IMR-90 (cell line): ENCODE data around the gene CSF1. TPM values are rescaled to one million over a fixed set of nuclear protein-coding genes. Genes with fewer than 3 reads are reported as not detected.

Source experiments
- ATAC-seq: fragments of 200-7000 bp; cut with Tn5 transposase; 2 replicates; pipeline ENCODE4 v1.9.1; 2020; ENCODE audit warnings: low read depth, mild to moderate bottlenecking, moderate library complexity
- BruUV-seq: library from RNA; stranded (reverse); fragments of 400-500 nt; replicated peaks from 2 replicates; lab custom pipeline; 2021; lab: Mats Ljungman, UMichigan
- CTCF ChIA-PET: fragments of 300-600 bp; formaldehyde crosslinking; extraction: SDS; loops from one replicate; lab custom pipeline; 2021; ENCODE audit warnings: antibody characterized with exemption; lab: Yijun Ruan, JAX
- POLR2A ChIA-PET: fragments of 300-600 bp; sonication (Branson Sonifier 250); formaldehyde crosslinking; loops from one replicate; lab custom pipeline; 2022; ENCODE audit warnings: antibody characterized with exemption; ENCODE audit not compliant: unreplicated experiment; lab: Charles Lee
- DNase-seq: peaks from one replicate; pipeline ENCODE4 v3.0.0; 2013
- H2AFZ ChIP-seq: replicated peaks from 2 replicates; pipeline ENCODE3; 2013; ENCODE audit warnings: low read length, mild to moderate bottlenecking; ENCODE audit not compliant: poor library complexity
- H2AK5ac ChIP-seq: 2 replicates; pipeline ENCODE4 v1.6.1; 2013; ENCODE audit warnings: low read depth, low read length, inconsistent platforms
- H2AK9ac ChIP-seq: replicated peaks from 2 replicates; pipeline ENCODE3; 2013; ENCODE audit warnings: mild to moderate bottlenecking, low read depth, low read length, moderate library complexity; ENCODE audit not compliant: poor library complexity
- H2BK120ac ChIP-seq: 2 replicates; pipeline ENCODE4 v1.6.1; 2013; ENCODE audit warnings: low read depth, low read length, inconsistent platforms
- H2BK15ac ChIP-seq: 3 replicates; pipeline ENCODE4 v1.6.1; 2013; ENCODE audit warnings: low read depth, low read length, inconsistent platforms
- H2BK20ac ChIP-seq: 2 replicates; pipeline ENCODE4 v1.6.1; 2013; ENCODE audit warnings: low read depth, mild to moderate bottlenecking, inconsistent platforms, low read length, moderate library complexity
- H2BK5ac ChIP-seq: 2 replicates; pipeline ENCODE4 v1.6.1; 2013; ENCODE audit warnings: mild to moderate bottlenecking, low read depth, low read length, inconsistent platforms; ENCODE audit not compliant: poor library complexity, severe bottlenecking
- H3K14ac ChIP-seq: replicated peaks from 2 replicates; pipeline ENCODE4 v1.6.1; 2013; ENCODE audit warnings: low read depth, low read length, inconsistent platforms
- H3K18ac ChIP-seq: 2 replicates; pipeline ENCODE4 v1.6.1; 2013; ENCODE audit warnings: low read depth, low read length, control low read depth
- H3K23ac ChIP-seq: 2 replicates; pipeline ENCODE4 v1.6.1; 2013; ENCODE audit warnings: low read depth, low read length, inconsistent platforms
- H3K27ac ChIP-seq: 2 replicates; pipeline ENCODE4 v1.5.1; 2013; ENCODE audit warnings: mild to moderate bottlenecking, control low read depth, low read length; ENCODE audit not compliant: insufficient read depth
- H3K27me3 ChIP-seq: 2 replicates; pipeline ENCODE4 v1.6.1; 2013; ENCODE audit warnings: low read length; ENCODE audit not compliant: control insufficient read depth, insufficient read depth
- H3K36me3 ChIP-seq: 2 replicates; pipeline ENCODE4 v1.6.1; 2013; ENCODE audit warnings: low read length, mixed read lengths; ENCODE audit not compliant: control insufficient read depth, insufficient read depth
- H3K4ac ChIP-seq: 2 replicates; pipeline ENCODE4 v1.6.1; 2013; ENCODE audit warnings: low read depth, low read length, inconsistent platforms
- H3K4me1 ChIP-seq: 2 replicates; pipeline ENCODE4 v1.6.1; 2013; ENCODE audit warnings: low read length, mixed read lengths; ENCODE audit not compliant: control insufficient read depth, insufficient read depth
- H3K4me2 ChIP-seq: 2 replicates; pipeline ENCODE4 v1.6.1; 2013; ENCODE audit warnings: low read depth, mild to moderate bottlenecking, control low read depth, low read length, moderate library complexity
- H3K4me3 ChIP-seq: 2 replicates; pipeline ENCODE4 v1.5.1; 2013; ENCODE audit warnings: low read depth, mild to moderate bottlenecking, control low read depth, low read length, moderate library complexity; ENCODE audit not compliant: insufficient read depth
- H3K56ac ChIP-seq: 2 replicates; pipeline ENCODE4 v1.6.1; 2013; ENCODE audit warnings: low read length, inconsistent platforms; ENCODE audit not compliant: insufficient read depth; ENCODE audit errors: extremely low read depth
- H3K79me1 ChIP-seq, 2 experiments: 2 replicates each; pipeline ENCODE4 v1.6.1; 2013; ENCODE audit warnings: low read length in 2 of 2, inconsistent platforms in 1 of 2, low read depth in 1 of 2
- H3K9ac ChIP-seq: 2 replicates; pipeline ENCODE4 v1.6.1; 2013; ENCODE audit warnings: low read depth, low read length, control low read depth
- H3K9me1 ChIP-seq: 2 replicates; pipeline ENCODE4 v1.6.1; 2013; ENCODE audit warnings: low read length, inconsistent platforms; ENCODE audit not compliant: insufficient read depth
- H3K9me3 ChIP-seq: 2 replicates; pipeline ENCODE4 v1.6.1; 2013; ENCODE audit warnings: low read length; ENCODE audit not compliant: control insufficient read depth, insufficient read depth
- H4K20me1 ChIP-seq: 2 replicates; pipeline ENCODE4 v1.6.1; 2013; ENCODE audit warnings: low read length, inconsistent platforms; ENCODE audit not compliant: insufficient read depth
- H4K5ac ChIP-seq: 2 replicates; pipeline ENCODE4 v1.6.1; 2013; ENCODE audit warnings: mild to moderate bottlenecking, low read depth, low read length, control low read depth
- H4K8ac ChIP-seq, 2 experiments: 2 replicates each; pipeline ENCODE4 v1.6.1; 2013; ENCODE audit warnings: low read depth in 2 of 2, low read length in 2 of 2, control low read depth in 1 of 2, inconsistent platforms in 1 of 2
- H4K91ac ChIP-seq: 2 replicates; pipeline ENCODE4 v1.6.1; 2013; ENCODE audit warnings: low read depth, low read length, inconsistent platforms; ENCODE audit not compliant: insufficient read depth
- BHLHE40 ChIP-seq: fragments of 150-350 bp; IDR thresholded peaks from 2 replicates; pipeline ENCODE4 v1.6.1; 2016; ENCODE audit warnings: mild to moderate bottlenecking, low read depth, low read length
- ELK1 ChIP-seq: fragments of 150-350 bp; IDR thresholded peaks from 2 replicates; pipeline ENCODE4 v1.6.1; 2016; ENCODE audit warnings: low read depth, mild to moderate bottlenecking, low read length, moderate library complexity, borderline replicate concordance
- FOS ChIP-seq: fragments of 150-350 bp; IDR thresholded peaks from 2 replicates; pipeline ENCODE4 v1.6.1; 2016; ENCODE audit warnings: low read depth, low read length
- MAZ ChIP-seq: IDR thresholded peaks from 2 replicates; pipeline ENCODE4 v1.6.1; 2012; ENCODE audit warnings: low read depth, mild to moderate bottlenecking, low read length, improper control_type of control experiment, moderate library complexity, borderline replicate concordance
- MXI1 ChIP-seq: IDR thresholded peaks from 2 replicates; pipeline ENCODE4 v1.6.1; 2012; ENCODE audit warnings: low read depth, mild to moderate bottlenecking, low read length, moderate library complexity, borderline replicate concordance
- RAD21 ChIP-seq: IDR thresholded peaks from 2 replicates; pipeline ENCODE4 v1.6.1; 2012; ENCODE audit warnings: low read length, improper control_type of control experiment
- RCOR1 ChIP-seq: IDR thresholded peaks from 2 replicates; pipeline ENCODE4 v1.6.1; 2012; ENCODE audit warnings: mild to moderate bottlenecking, low read length, improper control_type of control experiment; ENCODE audit not compliant: insufficient replicate concordance
- USF2 ChIP-seq: fragments of 150-350 bp; IDR thresholded peaks from 2 replicates; pipeline ENCODE4 v1.6.1; 2017; ENCODE audit warnings: mild to moderate bottlenecking, antibody characterized with exemption, low read length, low read depth
- WGBS, 2 experiments: methylation state at CpG; one replicate each; pipeline versions ENCODE4 v1.1.5 to v1.1.7; 2013; ENCODE audit warnings: missing lambda C conversion rate in 2 of 2; ENCODE audit not compliant: insufficient read length in 1 of 2; ENCODE audit errors: extremely low coverage in 2 of 2; 5-methylcytosine and 5-hydroxymethylcytosine counted together
- dilution Hi-C: fragments of 300-500 bp; cut with HindIII; formaldehyde crosslinking; loops from one replicate; pipeline ENCODE4 v1.14.3; 2018; ENCODE audit warnings: low sequenced_read_pairs; ENCODE audit not compliant: unreplicated experiment
- in situ Hi-C: fragments of 300-500 bp; cut with MboI; formaldehyde crosslinking; loops from 3 replicates; pipeline ENCODE4 v1.14.3; 2019; ENCODE audit warnings: low sequenced_read_pairs, inconsistent platforms, mixed read lengths
- intact Hi-C: fragments of 100-400 bp; cut with micrococcal nuclease; formaldehyde crosslinking; loops from 2 replicates; pipeline ENCODE4 v1.10.0; 2022
- polyA plus RNA-seq, 3 experiments: library from polyadenylated mRNA; depleted of rRNA; stranded (reverse); fragments of >200 nt; gene quantifications; 2 replicates each; pipeline ENCODE4 v1.2.3, GENCODE V29; 2012; ENCODE audit warnings: low replicate concordance in 1 of 3
- total RNA-seq: library from RNA; depleted of rRNA; stranded (reverse); fragments of >200 nt; gene quantifications from 2 replicates; pipeline ENCODE4 v1.2.3, GENCODE V29; 2012

Gene CSF1
- total and polyA plus RNA-seq, 2 of the 4 experiments (the other 2 are of a cell fraction), result 14.3 to 22.0 TPM

GRCh38 chr1:109938556-109938955 lies 27.9 kb downstream of the CSF1 start:
- Histone ChIP-seq H2BK15ac (no peak overlapping the region), H4K8ac (no peak overlapping the region), H3K27ac (no peak overlapping the region), H3K4me1 (peaks cover 7% of the 10 kb centered on the region), H4K20me1 (no peaks in the 10 kb centered on the region), H4K5ac (no peak overlapping the region), H2BK20ac (no peak overlapping the region), H3K23ac (no peak overlapping the region), H3K14ac (no peak overlapping the region), H2AFZ (no peak overlapping the region), H3K9ac (no peak overlapping the region), H3K79me1 (no peaks in the 10 kb centered on the region), H3K4ac (no peak overlapping the region), H3K4me3 (no peak overlapping the region), H2AK5ac (no peak overlapping the region), H3K18ac (no peak overlapping the region), H3K9me3 (peaks cover 6% of the 10 kb centered on the region; the same call in 1 of the 2 replicates), H3K9me1 (peaks cover 10% of the 10 kb centered on the region; the same call in 1 of the 2 replicates), H2BK120ac (no peak overlapping the region), H2AK9ac (no peak overlapping the region), H4K91ac (no peak overlapping the region), H3K56ac (no peak overlapping the region), H3K36me3 (no peaks in the 10 kb centered on the region), H3K27me3 (no peaks in the 10 kb centered on the region), H3K4me2 (no peak overlapping the region), H2BK5ac (no peak overlapping the region)
- TF ChIP-seq RCOR1, result no peak
- TF ChIP-seq MAZ, result no peak
- TF ChIP-seq FOS, result no peak
- no peak for TF ChIP-seq USF2
- no peak for TF ChIP-seq MXI1
- TF ChIP-seq BHLHE40, result no peak
- no peak for TF ChIP-seq ELK1
- no peak for TF ChIP-seq RAD21
- intact Hi-C loops (no loop called here), dilution Hi-C loops (no loop called here), in situ Hi-C loops (no loop called here)
- BruUV-seq, result no TSS peak
- ATAC-seq (no peak), DNase-seq (no peak)
- no CpG with 5 or more reads among the region's 2 CpGs for WGBS, 2 experiments
- ChIA-PET CTCF (no interaction called here), POLR2A (no interaction called here)
